Measurements from ENCODE around the gene NUP210L. TPM values are rescaled to one million over a fixed set of nuclear protein-coding genes. Genes with fewer than 3 reads are reported as not detected.
A peak's percentile ranks its signal among the peaks of the same experiment; 100 is the strongest.

Gene NUP210L
- total RNA-seq, 1 donor from 2014 or later, result not detected

- no peak for FAIRE-seq
- H3K27ac Mint-ChIP-seq (ENCODE audit: unreplicated experiment), result no peak overlapping the region
- peaks cover 52% of the 10 kb centered on the region for H3K79me2 ChIP-seq (ENCODE audit: insufficient read depth, low read length)
Observed at GRCh38 chr1:153953859-153954365, 201.0 kb downstream of the NUP210L start.

GRCh38 chr1:153951801-153952200 is 203.1 kb downstream of the NUP210L start:
- Mint-ChIP-seq H3K4me3 (ENCODE audit: unreplicated experiment) (no peak overlapping the region), H3K4me1 (ENCODE audit: low read depth, unreplicated experiment) (peaks cover 13% of the 10 kb centered on the region), H3K9me3 (ENCODE audit: unreplicated experiment) (no peaks in the 10 kb centered on the region), H3K27me3 (ENCODE audit: low read depth, unreplicated experiment) (no peaks in the 10 kb centered on the region), H3K27ac (ENCODE audit: unreplicated experiment) (no peak overlapping the region), H3K36me3 (ENCODE audit: low read depth, unreplicated experiment) (peaks cover 14% of the 10 kb centered on the region)
- Histone ChIP-seq H3K9ac (ENCODE audit: low read length) (no peak overlapping the region), H3K4me3 (ENCODE audit: insufficient read depth, low read depth, low read length) (no peak overlapping the region), H3K9me3 (ENCODE audit: insufficient read depth, low read depth, low read length) (no peaks in the 10 kb centered on the region), H3K27ac (ENCODE audit: low read depth, low read length) (no peak overlapping the region), H3K79me2 (ENCODE audit: insufficient read depth, low read length) (peaks cover 37% of the 10 kb centered on the region), H4K20me1 (ENCODE audit: insufficient read depth, low read length) (peaks cover 54% of the 10 kb centered on the region), H3K36me3 (ENCODE audit: insufficient read depth, low read length) (peaks cover 17% of the 10 kb centered on the region), H3K27me3 (ENCODE audit: insufficient read depth, low read length) (no peaks in the 10 kb centered on the region), H3K4me2 (ENCODE audit: low read length) (no peak overlapping the region), H2AFZ (ENCODE audit: low read depth, low read length) (no peak overlapping the region), H3K4me1 (ENCODE audit: insufficient read depth, low read length) (peaks cover 4% of the 10 kb centered on the region)
- no peak for DNase-seq (ENCODE audit: low read depth)
- FAIRE-seq, result no peak
- TF ChIP-seq EZH2 (IDR thresholded peaks at IDR 0.05; ENCODE audit: insufficient read depth, low read length) (no peak), CTCF (IDR thresholded peaks at IDR 0.05; ENCODE audit: insufficient read depth, low read depth, low read length) (no peak)

More at GRCh38 chr1:153953859-153954365, 201.0 kb downstream of the NUP210L start:
- Histone ChIP-seq H2AFZ (ENCODE audit: low read depth, low read length) (no peak overlapping the region), H3K9ac (ENCODE audit: low read length) (no peak overlapping the region), H4K20me1 (ENCODE audit: insufficient read depth, low read length) (peaks cover 66% of the 10 kb centered on the region), H3K4me1 (ENCODE audit: insufficient read depth, low read length) (peaks cover 12% of the 10 kb centered on the region), H3K4me3 (ENCODE audit: insufficient read depth, low read depth, low read length) (no peak overlapping the region), H3K9me3 (ENCODE audit: insufficient read depth, low read depth, low read length) (no peaks in the 10 kb centered on the region), H3K27ac (ENCODE audit: low read depth, low read length) (no peak overlapping the region), H3K36me3 (ENCODE audit: insufficient read depth, low read length) (peaks cover 13% of the 10 kb centered on the region), H3K4me2 (ENCODE audit: low read length) (no peak overlapping the region), H3K27me3 (ENCODE audit: insufficient read depth, low read length) (no peaks in the 10 kb centered on the region)
- Mint-ChIP-seq H3K36me3 (ENCODE audit: low read depth, unreplicated experiment) (peaks cover 16% of the 10 kb centered on the region), H3K4me1 (ENCODE audit: low read depth, unreplicated experiment) (peaks cover 19% of the 10 kb centered on the region), H3K9me3 (ENCODE audit: unreplicated experiment) (no peaks in the 10 kb centered on the region), H3K27me3 (ENCODE audit: low read depth, unreplicated experiment) (no peaks in the 10 kb centered on the region), H3K4me3 (ENCODE audit: unreplicated experiment) (peak overlapping the region; percentile 3)
- no peak for DNase-seq (ENCODE audit: low read depth)
- TF ChIP-seq CTCF (IDR thresholded peaks at IDR 0.05; ENCODE audit: insufficient read depth, low read depth, low read length) (no peak), EZH2 (IDR thresholded peaks at IDR 0.05; ENCODE audit: insufficient read depth, low read length) (no peak)

GRCh38 chr1:153951183-153951582 is 203.7 kb downstream of the NUP210L start:
- H3K36me3 Mint-ChIP-seq (ENCODE audit: low read depth, unreplicated experiment), result peaks cover 14% of the 10 kb centered on the region
- Histone ChIP-seq H3K79me2 (ENCODE audit: insufficient read depth, low read length) (peaks cover 31% of the 10 kb centered on the region), H3K4me1 (ENCODE audit: insufficient read depth, low read length) (peaks cover 4% of the 10 kb centered on the region), H3K27me3 (ENCODE audit: insufficient read depth, low read length) (no peaks in the 10 kb centered on the region), H3K4me2 (ENCODE audit: low read length) (no peak overlapping the region), H3K9ac (ENCODE audit: low read length) (no peak overlapping the region), H4K20me1 (ENCODE audit: insufficient read depth, low read length) (peaks cover 48% of the 10 kb centered on the region), H3K36me3 (ENCODE audit: insufficient read depth, low read length) (peaks cover 17% of the 10 kb centered on the region), H3K4me3 (ENCODE audit: insufficient read depth, low read depth, low read length) (no peak overlapping the region), H3K9me3 (ENCODE audit: insufficient read depth, low read depth, low read length) (no peaks in the 10 kb centered on the region), H3K27ac (ENCODE audit: low read depth, low read length) (no peak overlapping the region), H2AFZ (ENCODE audit: low read depth, low read length) (no peak overlapping the region)
- no peaks in the 10 kb centered on the region for H3K9me3 Mint-ChIP-seq (ENCODE audit: unreplicated experiment)
- TF ChIP-seq CTCF (IDR thresholded peaks at IDR 0.05; ENCODE audit: insufficient read depth, low read depth, low read length) (no peak), EZH2 (IDR thresholded peaks at IDR 0.05; ENCODE audit: insufficient read depth, low read length) (no peak)
- no peak overlapping the region for H3K4me3 Mint-ChIP-seq (ENCODE audit: unreplicated experiment)
- H3K27me3 Mint-ChIP-seq (ENCODE audit: low read depth, unreplicated experiment), result no peaks in the 10 kb centered on the region
- no peak for DNase-seq (ENCODE audit: low read depth)
- H3K4me1 Mint-ChIP-seq (ENCODE audit: low read depth, unreplicated experiment), result peaks cover 7% of the 10 kb centered on the region
- FAIRE-seq, result no peak
- H3K27ac Mint-ChIP-seq (ENCODE audit: unreplicated experiment), result no peak overlapping the region
